ENCODE data around the gene RBCK1.

GRCh38 chr20:412081-412480, 4.0 kb downstream of the RBCK1 start:
- TF ChIP-seq CTCF (IDR thresholded peaks at IDR 0.05 in 2 of 3, conservative IDR thresholded peaks at IDR 0.05 in 1 of 3; ENCODE audit: insufficient read depth in 2 of 3, low read depth in 1 of 3, low read length in 3 of 3) (no peak), RAD51 (IDR thresholded peaks at IDR 0.05; ENCODE audit: borderline replicate concordance, low read depth) (no peak), POLR2A (conservative IDR thresholded peaks at IDR 0.05) (no peak), ZKSCAN8 (CRISPR knock-in tag; IDR thresholded peaks at IDR 0.05) (no peak), TGIF2 (CRISPR knock-in tag; IDR thresholded peaks at IDR 0.05) (no peak), ZZZ3 (IDR thresholded peaks at IDR 0.05) (no peak), FOSL1 (tag; conservative IDR thresholded peaks at IDR 0.05) (no peak), STAT5A (IDR thresholded peaks at IDR 0.05; ENCODE audit: borderline replicate concordance, low read length) (no peak), ZNF583 (CRISPR knock-in tag; IDR thresholded peaks at IDR 0.05) (no peak), RFX5 (IDR thresholded peaks at IDR 0.05; ENCODE audit: low read depth, low read length) (no peak), UBTF (IDR thresholded peaks at IDR 0.05; ENCODE audit: borderline replicate concordance in 1 of 2, low read depth in 2 of 2, low read length in 2 of 2) (no peak), ZNF444 (CRISPR knock-in tag; IDR thresholded peaks at IDR 0.05) (no peak), ZNF239 (CRISPR knock-in tag; IDR thresholded peaks at IDR 0.05) (no peak)
